ENCODE measurements around the gene NEDD9. TPM values are rescaled to one million over a fixed set of nuclear protein-coding genes. Genes with fewer than 3 reads are reported as not detected.

NEDD9 gene
- total and polyA plus RNA-seq, 5 donors: 20.9 to 38.0 (median 25.9) TPM

DNA sequence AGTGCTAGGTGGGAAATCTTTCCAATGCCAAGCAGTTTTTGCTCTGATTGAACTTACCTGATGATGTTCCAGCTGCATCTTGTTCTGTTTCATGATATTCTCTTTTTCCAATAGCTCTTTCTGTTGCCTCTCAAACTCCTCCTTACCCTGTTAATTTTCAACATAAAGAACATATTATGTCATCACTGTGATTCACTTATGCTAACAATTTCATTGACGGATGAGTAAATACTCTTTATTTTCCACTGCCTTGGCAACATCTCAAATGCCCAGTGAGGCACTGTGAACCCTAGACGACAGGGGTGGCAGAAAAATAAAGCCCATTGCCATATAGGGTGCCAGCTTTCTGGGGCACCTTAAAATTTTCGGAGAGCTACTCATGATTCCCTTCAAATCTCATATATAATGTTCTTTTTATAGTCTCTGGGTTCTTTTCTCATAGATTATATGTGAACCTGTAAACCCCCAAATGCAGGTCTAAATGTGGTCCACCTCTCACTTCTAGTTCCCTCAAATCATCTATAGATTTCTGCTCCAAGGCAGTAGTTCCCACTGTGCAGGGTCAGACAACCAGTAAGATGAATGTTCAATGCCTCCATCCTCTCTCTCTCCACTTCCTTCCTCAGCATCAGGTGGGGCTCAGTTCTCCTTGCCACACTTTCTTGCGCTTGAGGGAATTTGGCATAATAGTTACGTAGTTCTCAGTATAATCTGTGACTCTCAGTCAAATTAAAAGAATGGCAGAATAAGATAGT is 44.1 kb downstream of the NEDD9 start:
- intact Hi-C loops (cut with DNase I): no loop called here
- H3K9me3 ChIP-seq (ENCODE audit: control insufficient read depth, low read length): no peaks in the 10 kb centered on the region
- WGBS: 93% methylated on average over 5 of the region's 5 CpGs
- H3K27me3 ChIP-seq (ENCODE audit: control insufficient read depth, insufficient read depth): no peaks in the 10 kb centered on the region
- no peak overlapping the region for H3K27ac ChIP-seq (ENCODE audit: low read length)
- DNase-seq (no peak), ATAC-seq (no peak)
- H3K4me3 ChIP-seq (ENCODE audit: low read length): no peak overlapping the region
- H3K4me1 ChIP-seq (ENCODE audit: control insufficient read depth, insufficient read depth, low read length): no peaks in the 10 kb centered on the region

DNA sequence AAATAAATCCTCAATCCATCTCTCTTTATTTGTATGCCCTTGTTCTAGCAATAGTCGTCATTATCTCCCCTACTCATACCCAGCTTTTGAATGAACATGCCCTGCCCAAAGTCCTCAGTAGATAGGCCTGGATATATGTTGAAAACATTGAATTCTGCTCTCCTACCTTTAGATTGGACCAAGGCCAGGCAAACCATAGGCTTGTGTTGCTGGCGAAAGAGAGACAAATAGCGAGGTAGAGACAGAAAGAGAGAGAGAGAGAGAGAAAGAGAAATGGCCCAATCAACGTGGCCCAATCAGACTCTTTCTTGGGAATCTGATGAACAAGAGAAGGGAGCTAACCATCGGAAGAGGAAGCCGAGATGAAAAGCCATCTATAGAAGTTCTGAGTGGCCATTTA is 45.2 kb downstream of the NEDD9 start:
- intact Hi-C loops (cut with DNase I): no loop called here
- Histone ChIP-seq H3K4me3 (ENCODE audit: low read length) (no peak overlapping the region), H3K4me1 (ENCODE audit: control insufficient read depth, insufficient read depth, low read length) (no peaks in the 10 kb centered on the region), H3K27ac (ENCODE audit: low read length) (no peak overlapping the region), H3K27me3 (ENCODE audit: control insufficient read depth, insufficient read depth) (no peaks in the 10 kb centered on the region), H3K9me3 (ENCODE audit: control insufficient read depth, low read length) (no peaks in the 10 kb centered on the region)
- no peak for DNase-seq
- no peak for ATAC-seq
- 95% methylated on average over 6 of the region's 6 CpGs for WGBS

DNA sequence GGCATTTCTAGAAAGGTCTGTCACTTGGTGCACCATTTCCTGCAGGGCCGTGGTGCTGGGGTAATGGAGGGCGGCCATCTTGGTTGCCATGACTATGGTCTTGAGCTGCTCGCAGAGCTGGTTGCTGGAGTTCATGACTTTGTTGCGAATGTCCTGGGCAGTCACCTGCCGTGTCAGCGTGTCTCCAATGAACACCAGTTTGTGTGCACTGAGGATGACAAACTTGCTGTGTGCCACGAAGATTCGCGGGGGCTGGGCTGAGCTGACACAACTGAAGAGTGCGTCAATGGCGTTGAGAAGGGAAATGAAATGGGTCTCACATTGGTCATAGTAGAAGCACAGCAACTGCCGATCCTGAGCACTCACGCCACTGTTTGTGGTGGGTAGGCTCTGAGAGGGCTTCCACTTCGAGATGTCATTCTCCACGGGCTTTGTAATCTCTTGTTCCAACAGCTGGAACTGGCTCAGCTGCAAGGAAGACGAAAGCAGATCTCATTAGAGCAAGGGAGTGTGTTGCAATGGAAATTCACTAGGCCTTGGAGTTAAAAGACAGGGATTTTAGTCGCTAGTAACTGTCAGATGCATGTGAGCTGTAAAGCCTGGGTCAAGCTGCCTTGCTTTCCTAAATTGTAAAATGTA is 47.1 kb downstream of the NEDD9 start:
- H3K4me3 ChIP-seq (ENCODE audit: low read length): no peak overlapping the region
- ATAC-seq (peak; percentile 3 to 22), DNase-seq (no peak)
- no peaks in the 10 kb centered on the region for H3K9me3 ChIP-seq (ENCODE audit: control insufficient read depth, low read length)
- no peaks in the 10 kb centered on the region for H3K27me3 ChIP-seq (ENCODE audit: control insufficient read depth, insufficient read depth)
- WGBS: 87% methylated on average over 17 of the region's 17 CpGs
- intact Hi-C loops (cut with DNase I): no loop called here
- no peaks in the 10 kb centered on the region for H3K4me1 ChIP-seq (ENCODE audit: control insufficient read depth, insufficient read depth, low read length)
- H3K27ac ChIP-seq (ENCODE audit: low read length): no peak overlapping the region

DNA sequence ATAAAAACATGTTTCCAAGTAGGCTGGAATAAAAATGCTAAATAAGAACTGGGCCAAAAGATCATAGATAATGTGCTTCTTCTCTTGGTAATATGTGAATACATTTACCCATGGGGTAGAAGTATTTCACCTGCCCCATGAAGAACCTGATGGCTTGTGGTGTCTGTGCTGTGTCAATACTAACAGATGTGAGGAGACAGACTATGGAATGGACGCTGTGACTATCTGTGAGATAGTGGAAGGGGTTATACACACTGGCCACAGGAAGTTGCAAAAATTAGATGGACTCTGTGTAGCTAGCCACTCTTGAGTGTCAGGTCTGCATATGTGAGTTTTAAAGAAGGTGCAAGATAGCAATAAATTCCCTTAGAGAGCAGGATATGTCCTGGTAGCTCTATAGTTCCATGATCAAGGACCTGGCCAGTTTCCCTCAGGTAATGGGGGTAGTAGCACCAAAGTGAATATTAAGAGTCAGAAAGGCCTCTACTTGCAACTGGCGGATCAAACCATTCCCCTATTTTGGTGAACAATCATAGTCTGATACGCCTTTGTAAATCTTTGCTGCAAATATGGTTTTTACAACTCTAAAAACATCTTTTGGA is 48.6 kb downstream of the NEDD9 start:
- no peaks in the 10 kb centered on the region for H3K27me3 ChIP-seq (ENCODE audit: control insufficient read depth, insufficient read depth)
- intact Hi-C loops (cut with DNase I): no loop called here
- WGBS: 83% methylated on average over 3 of the region's 3 CpGs
- ATAC-seq (no peak), DNase-seq (no peak)
- no peaks in the 10 kb centered on the region for H3K4me1 ChIP-seq (ENCODE audit: control insufficient read depth, insufficient read depth, low read length)
- no peak overlapping the region for H3K27ac ChIP-seq (ENCODE audit: low read length)
- no peaks in the 10 kb centered on the region for H3K9me3 ChIP-seq (ENCODE audit: control insufficient read depth, low read length)
- no peak overlapping the region for H3K4me3 ChIP-seq (ENCODE audit: low read length)

DNA sequence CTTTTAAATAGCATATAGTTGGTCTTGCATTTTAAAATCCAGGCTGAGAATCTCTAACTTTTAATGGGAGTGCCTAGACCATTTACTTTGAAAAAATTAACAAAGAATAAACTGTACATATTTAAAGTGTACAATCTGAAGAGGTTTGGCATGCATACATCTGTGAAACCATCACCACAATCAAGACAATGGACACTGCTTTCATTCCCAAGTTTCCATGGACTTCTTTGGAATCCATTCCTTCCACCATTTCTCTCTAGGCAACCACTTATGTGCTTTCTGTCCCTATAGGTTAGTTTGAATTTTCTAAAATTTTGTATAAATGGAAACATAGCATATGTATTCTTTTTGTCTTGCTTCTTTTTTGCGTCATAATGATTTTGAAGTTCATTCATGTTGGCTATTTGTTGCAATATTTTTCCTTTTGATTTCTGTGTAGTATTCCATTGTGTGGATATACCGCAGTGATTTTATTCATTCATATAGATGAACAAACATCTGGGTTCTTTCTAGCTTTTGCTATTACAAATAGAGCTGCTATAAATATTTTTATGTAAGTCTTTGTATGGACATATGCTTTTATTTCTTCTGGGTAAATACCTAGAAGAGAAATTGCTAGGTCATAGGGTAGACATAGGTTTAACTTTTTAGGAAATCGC is 50.9 kb downstream of the NEDD9 start:
- no peak overlapping the region for H3K27ac ChIP-seq (ENCODE audit: low read length)
- intact Hi-C loops (cut with DNase I): no loop called here
- ATAC-seq: no peak
- no peaks in the 10 kb centered on the region for H3K27me3 ChIP-seq (ENCODE audit: control insufficient read depth, insufficient read depth)
- H3K9me3 ChIP-seq (ENCODE audit: control insufficient read depth, low read length): no peaks in the 10 kb centered on the region
- no peak for DNase-seq
- 99% methylated on average over 3 of the region's 3 CpGs for whole genome bisulfite sequencing
- H3K4me1 ChIP-seq (ENCODE audit: control insufficient read depth, insufficient read depth, low read length): no peaks in the 10 kb centered on the region
- H3K4me3 ChIP-seq (ENCODE audit: low read length): no peak overlapping the region

DNA sequence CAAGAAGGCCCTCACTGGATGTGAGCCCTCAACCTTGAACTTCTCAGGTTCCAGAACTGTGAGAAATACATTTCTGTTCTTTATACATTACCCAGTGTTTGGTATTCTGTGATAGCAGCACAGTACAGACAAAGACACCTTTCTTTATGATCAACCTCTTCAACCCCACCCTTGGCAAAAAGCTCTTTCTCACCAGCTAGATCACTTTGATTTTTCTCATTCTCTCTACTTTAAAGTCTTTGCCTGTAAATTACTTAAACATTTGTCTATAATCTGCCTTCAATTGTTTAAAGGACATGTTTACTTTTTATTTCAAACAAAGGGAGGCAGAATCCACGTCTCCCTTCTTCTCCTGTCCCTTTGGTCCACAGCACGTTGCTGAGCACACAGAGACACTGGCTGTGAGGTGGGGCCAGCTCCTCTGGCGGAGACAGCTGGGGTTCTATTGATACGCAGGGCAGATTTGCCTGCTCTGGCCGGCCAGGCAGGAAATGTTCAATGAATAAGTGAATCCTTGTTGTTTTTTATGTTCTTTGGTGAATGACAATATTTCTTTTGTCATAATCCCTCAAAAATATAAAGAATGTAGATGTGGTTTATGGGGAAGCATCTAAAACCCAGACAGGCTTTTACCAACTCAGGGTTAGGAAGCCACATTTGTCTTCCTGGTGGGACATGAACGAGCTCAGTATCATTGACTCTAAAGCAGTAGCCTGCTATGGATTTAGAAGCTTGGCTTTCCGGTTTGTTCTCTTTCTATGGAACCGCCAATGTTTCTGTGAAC is 52.9 kb downstream of the NEDD9 start:
- intact Hi-C loops (cut with DNase I): loop anchor here in 2 of 4 donors (10.0 kb wide), 2 partner anchors 45 to 315 kb away; no protein-coding TSS in a partner anchor
- ATAC-seq (peak in 1 of 2 donors; percentile 55), DNase-seq (no peak)
- no peak overlapping the region for H3K4me3 ChIP-seq (ENCODE audit: low read length)
- no peaks in the 10 kb centered on the region for H3K4me1 ChIP-seq (ENCODE audit: control insufficient read depth, insufficient read depth, low read length)
- WGBS: 66% methylated on average over 8 of the region's 8 CpGs
- H3K9me3 ChIP-seq (ENCODE audit: control insufficient read depth, low read length): no peaks in the 10 kb centered on the region
- H3K27me3 ChIP-seq (ENCODE audit: control insufficient read depth, insufficient read depth): no peaks in the 10 kb centered on the region
- H3K27ac ChIP-seq (ENCODE audit: low read length): no peak overlapping the region

DNA sequence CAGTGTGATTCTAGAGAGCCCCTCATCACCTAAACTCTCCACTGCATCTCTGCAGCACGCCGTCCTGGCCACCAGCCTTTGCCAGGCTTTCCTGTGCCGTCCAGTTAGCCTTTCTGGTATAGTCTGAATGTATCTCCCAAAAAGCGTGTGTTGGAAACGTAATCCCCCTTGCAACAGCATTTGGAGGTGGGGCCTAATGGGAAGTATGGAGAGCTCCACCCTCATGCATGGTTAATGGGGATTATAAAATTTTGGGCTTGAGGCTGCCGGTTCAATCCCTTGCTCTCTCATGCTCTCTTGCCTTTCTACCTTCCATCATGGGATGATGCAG is 53.4 kb downstream of the NEDD9 start:
- H3K4me3 ChIP-seq (ENCODE audit: low read length): no peak overlapping the region
- H3K4me1 ChIP-seq (ENCODE audit: control insufficient read depth, insufficient read depth, low read length): no peaks in the 10 kb centered on the region
- 79% methylated on average over 6 of the region's 6 CpGs for WGBS
- DNase-seq (no peak), ATAC-seq (no peak)
- intact Hi-C loops (cut with DNase I): loop anchor here in 2 of 4 donors (10.0 kb wide), 2 partner anchors 46 to 316 kb away; no protein-coding TSS in a partner anchor
- H3K27me3 ChIP-seq (ENCODE audit: control insufficient read depth, insufficient read depth): no peaks in the 10 kb centered on the region
- no peaks in the 10 kb centered on the region for H3K9me3 ChIP-seq (ENCODE audit: control insufficient read depth, low read length)
- H3K27ac ChIP-seq (ENCODE audit: low read length): no peak overlapping the region

DNA sequence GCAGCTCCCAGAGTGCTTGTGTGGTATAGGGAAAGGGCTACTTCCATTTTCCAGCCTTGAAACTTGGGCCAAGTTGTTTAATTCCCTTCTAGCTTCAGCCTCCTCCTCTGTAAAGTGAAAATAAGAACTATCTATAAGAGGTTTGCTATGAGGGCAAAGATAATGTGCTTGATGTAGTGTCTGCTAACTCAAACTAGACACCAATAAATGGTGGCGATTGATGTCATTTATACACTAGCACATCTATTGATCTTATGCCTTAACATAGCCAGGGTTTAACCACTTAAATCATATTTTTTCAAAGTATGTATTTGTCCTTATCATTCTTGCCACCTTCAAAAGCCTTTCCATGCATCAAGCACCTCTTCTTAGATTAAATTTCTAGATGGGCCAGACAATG is 55.2 kb downstream of the NEDD9 start:
- no peaks in the 10 kb centered on the region for H3K4me1 ChIP-seq (ENCODE audit: control insufficient read depth, insufficient read depth, low read length)
- no peak for DNase-seq
- no peak overlapping the region for H3K27ac ChIP-seq (ENCODE audit: low read length)
- H3K4me3 ChIP-seq (ENCODE audit: low read length): no peak overlapping the region
- intact Hi-C loops (cut with DNase I): loop anchor here in 2 of 4 donors (10.0 kb wide), 2 partner anchors 48 to 318 kb away; no protein-coding TSS in a partner anchor
- no peaks in the 10 kb centered on the region for H3K9me3 ChIP-seq (ENCODE audit: control insufficient read depth, low read length)
- no peak for ATAC-seq
- H3K27me3 ChIP-seq (ENCODE audit: control insufficient read depth, insufficient read depth): no peaks in the 10 kb centered on the region
- WGBS: 97% methylated on average over 1 of the region's 1 CpG

DNA sequence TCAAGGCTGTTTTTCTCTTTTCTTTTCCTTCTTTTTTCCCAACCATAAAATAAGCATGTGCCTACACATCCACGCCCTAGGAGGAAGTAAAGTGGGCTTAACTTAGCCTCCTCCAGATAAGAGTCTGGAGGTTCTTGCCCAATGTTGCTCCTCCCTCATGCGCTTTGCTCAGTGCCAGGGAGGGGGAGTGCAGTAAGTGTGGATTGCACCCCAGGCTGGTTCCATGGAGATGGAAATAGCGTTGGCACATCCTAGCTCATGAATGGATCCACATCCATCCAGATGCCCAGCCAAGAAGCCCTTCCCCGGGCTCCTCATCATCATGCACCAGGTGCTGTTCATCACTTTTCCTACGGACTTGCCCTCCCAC is 58.2 kb downstream of the NEDD9 start:
- H3K27me3 ChIP-seq (ENCODE audit: control insufficient read depth, insufficient read depth): no peaks in the 10 kb centered on the region
- DNase-seq (no peak), ATAC-seq (peak in 1 of 2 donors; percentile 31)
- no peaks in the 10 kb centered on the region for H3K4me1 ChIP-seq (ENCODE audit: control insufficient read depth, insufficient read depth, low read length)
- H3K27ac ChIP-seq (ENCODE audit: low read length): no peak overlapping the region
- intact Hi-C loops (cut with DNase I): loop anchor here in 3 of 4 donors (5.0 to 10.0 kb wide), 4 partner anchors 51 to 323 kb away; partner anchors contain the start of gene NEDD9 (in 1 of the 3)
- H3K4me3 ChIP-seq (ENCODE audit: low read length): no peak overlapping the region
- no peaks in the 10 kb centered on the region for H3K9me3 ChIP-seq (ENCODE audit: control insufficient read depth, low read length)
- WGBS: 95% methylated on average over 5 of the region's 5 CpGs

DNA sequence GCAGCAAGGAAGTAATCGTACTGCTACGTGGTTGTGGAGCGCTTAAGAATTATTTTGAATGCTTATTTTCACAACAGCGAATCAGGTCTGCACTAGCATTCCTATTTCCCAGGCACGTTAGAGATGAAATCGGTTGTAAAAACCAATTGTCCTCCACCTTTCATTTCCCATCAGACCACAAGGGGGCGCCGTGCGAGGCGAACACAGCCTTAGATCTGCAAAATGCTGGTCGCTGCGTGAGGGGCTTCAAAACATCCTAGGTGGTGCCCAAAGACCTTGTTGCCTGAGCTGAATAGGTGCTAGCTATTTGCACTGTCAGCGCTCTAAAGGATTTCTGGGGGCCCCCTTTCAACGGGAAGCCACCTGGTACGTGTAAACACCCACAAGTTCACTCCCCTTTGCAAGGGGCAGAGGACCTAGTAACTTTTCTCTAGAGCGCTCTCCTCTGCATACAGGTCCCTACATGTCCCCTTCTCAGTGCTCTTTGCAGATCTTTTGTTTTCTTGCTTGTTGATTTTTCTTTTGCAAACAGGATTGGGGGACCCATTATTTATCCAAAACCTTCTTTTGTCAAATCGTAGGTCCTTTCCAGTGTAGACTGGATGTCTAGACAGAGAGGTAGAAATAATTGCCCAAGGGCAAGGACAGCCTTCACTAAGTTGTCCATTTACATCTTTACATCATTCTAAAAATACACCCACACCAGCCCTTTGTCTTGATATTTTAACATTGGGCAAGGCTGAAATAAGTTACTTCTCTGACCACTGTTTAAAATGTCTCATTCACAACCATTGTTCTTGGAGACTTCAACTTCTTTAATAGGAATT is 59.8 kb downstream of the NEDD9 start:
- Histone ChIP-seq H3K9me3 (ENCODE audit: control insufficient read depth, low read length) (no peaks in the 10 kb centered on the region), H3K27me3 (ENCODE audit: control insufficient read depth, insufficient read depth) (no peaks in the 10 kb centered on the region), H3K4me1 (ENCODE audit: control insufficient read depth, insufficient read depth, low read length) (peaks cover 5% of the 10 kb centered on the region), H3K4me3 (ENCODE audit: low read length) (no peak overlapping the region), H3K27ac (ENCODE audit: low read length) (no peak overlapping the region)
- 28% methylated on average over 17 of the region's 17 CpGs for WGBS
- intact Hi-C loops (cut with DNase I): loop anchor here in 3 of 4 donors (5.0 to 10.0 kb wide), 4 partner anchors 52 to 325 kb away; partner anchors contain the start of gene NEDD9 (in 1 of the 3)
- peak; percentile 51 for ATAC-seq
- DNase-seq: peak; percentile 65 to 87 (median 79)
